Astrocyte (in vitro differentiated cells and primary cell): ENCODE results near the gene CELF4. TPM values are rescaled to one million over a fixed set of nuclear protein-coding genes. Genes with fewer than 3 reads are reported as not detected.

Experiments
- DNase-seq: peaks from one replicate; pipeline ENCODE4 v3.0.0-alpha.2; 2010; ENCODE audit warnings: low read depth
- FAIRE-seq: peaks from 2 replicates; lab custom pipeline; 2011; peaks lifted over from hg19 to GRCh38; lab: Jason Lieb, UNC
- H2AFZ ChIP-seq: 2 replicates; pipeline ENCODE4 v1.6.0; 2012; ENCODE audit warnings: low read depth, low read length, inconsistent platforms
- H3K27ac ChIP-seq: 2 replicates; pipeline ENCODE4 v1.5.1; 2011; ENCODE audit warnings: low read depth, low read length, inconsistent platforms
- H3K27me3 ChIP-seq: 2 replicates; pipeline ENCODE4 v1.6.0; 2011; ENCODE audit warnings: low read length, inconsistent platforms; ENCODE audit not compliant: insufficient read depth
- H3K36me3 ChIP-seq: 2 replicates; pipeline ENCODE4 v1.5.1; 2011; ENCODE audit warnings: low read length, inconsistent platforms; ENCODE audit not compliant: insufficient read depth
- H3K4me1 ChIP-seq: 2 replicates; pipeline ENCODE4 v1.5.1; 2011; ENCODE audit warnings: low read length, inconsistent platforms; ENCODE audit not compliant: insufficient read depth
- H3K4me2 ChIP-seq: 2 replicates; pipeline ENCODE4 v1.6.0; 2012; ENCODE audit warnings: low read length, inconsistent platforms
- H3K4me3 ChIP-seq: 2 replicates; pipeline ENCODE4 v1.5.1; 2011; ENCODE audit warnings: low read depth, mild to moderate bottlenecking, low read length, inconsistent platforms; ENCODE audit not compliant: insufficient read depth
- H3K79me2 ChIP-seq: 2 replicates; pipeline ENCODE4 v1.6.0; 2012; ENCODE audit warnings: mild to moderate bottlenecking, low read length, inconsistent platforms; ENCODE audit not compliant: insufficient read depth
- H3K9ac ChIP-seq: 2 replicates; pipeline ENCODE4 v1.6.0; 2012; ENCODE audit warnings: mild to moderate bottlenecking, low read length, inconsistent platforms
- H3K9me3 ChIP-seq: 2 replicates; pipeline ENCODE4 v1.5.1; 2012; ENCODE audit warnings: low read depth, mild to moderate bottlenecking, low read length, inconsistent platforms; ENCODE audit not compliant: insufficient read depth
- H4K20me1 ChIP-seq: 2 replicates; pipeline ENCODE4 v1.6.0; 2012; ENCODE audit warnings: low read length, inconsistent platforms; ENCODE audit not compliant: insufficient read depth
- H3K27ac Mint-ChIP-seq: one replicate; pipeline ENCODE4 v1.8.0; 2021; ENCODE audit warnings: mild to moderate bottlenecking, mixed read lengths; ENCODE audit not compliant: unreplicated experiment
- H3K27me3 Mint-ChIP-seq: one replicate; pipeline ENCODE4 v1.8.0; 2021; ENCODE audit warnings: low read depth, mixed read lengths; ENCODE audit not compliant: unreplicated experiment
- H3K36me3 Mint-ChIP-seq: one replicate; pipeline ENCODE4 v1.8.0; 2021; ENCODE audit warnings: low read depth, mixed read lengths; ENCODE audit not compliant: unreplicated experiment
- H3K4me1 Mint-ChIP-seq: one replicate; pipeline ENCODE4 v1.8.0; 2021; ENCODE audit warnings: low read depth, mixed read lengths; ENCODE audit not compliant: unreplicated experiment
- H3K4me3 Mint-ChIP-seq: one replicate; pipeline ENCODE4 v1.8.0; 2021; ENCODE audit warnings: mild to moderate bottlenecking, moderate library complexity, mixed read lengths; ENCODE audit not compliant: unreplicated experiment
- H3K9me3 Mint-ChIP-seq: one replicate; pipeline ENCODE4 v1.8.0; 2021; ENCODE audit warnings: mild to moderate bottlenecking, mixed read lengths; ENCODE audit not compliant: unreplicated experiment
- EZH2 ChIP-seq: IDR thresholded peaks from 2 replicates; pipeline ENCODE4 v1.6.1; 2012; ENCODE audit warnings: mild to moderate bottlenecking, low read length, inconsistent platforms; ENCODE audit not compliant: insufficient read depth
- total RNA-seq: library from RNA; stranded (reverse); gene quantifications from 2 replicates; pipeline ENCODE4 v1.2.1, GENCODE V29; 2021
- TF ChIP-seq, protein P1 (sequence below): IDR thresholded peaks from 2 replicates; pipeline ENCODE4 v1.5.1; 2011; ENCODE audit warnings: low read depth, mild to moderate bottlenecking, inconsistent platforms, low read length, moderate library complexity; ENCODE audit not compliant: insufficient read depth

CELF4 gene
- total RNA-seq, 1 donor from 2014 or later, result 0.16 TPM

- no peak overlapping the region for H3K4me3 ChIP-seq
- H3K27ac Mint-ChIP-seq, result no peak overlapping the region
- H3K4me2 ChIP-seq, result no peak overlapping the region
- no peaks in the 10 kb centered on the region for H3K9me3 Mint-ChIP-seq
- no peaks in the 10 kb centered on the region for H3K9me3 ChIP-seq
- DNase-seq (no peak), FAIRE-seq (no peak)
- no peak overlapping the region for H3K27ac ChIP-seq
- H3K36me3 Mint-ChIP-seq, result no peaks in the 10 kb centered on the region
- peaks cover 9% of the 10 kb centered on the region for H3K4me1 ChIP-seq
- H3K27me3 ChIP-seq, result peaks cover 5% of the 10 kb centered on the region
- H3K79me2 ChIP-seq, result no peaks in the 10 kb centered on the region
- no peaks in the 10 kb centered on the region for H3K36me3 ChIP-seq
- peaks cover 40% of the 10 kb centered on the region for H3K27me3 Mint-ChIP-seq
- no peak overlapping the region for H2AFZ ChIP-seq
- no peak overlapping the region for H3K4me3 Mint-ChIP-seq
- no peak overlapping the region for H3K9ac ChIP-seq
- TF ChIP-seq EZH2, result no peak
- TF ChIP-seq, protein P1, sequence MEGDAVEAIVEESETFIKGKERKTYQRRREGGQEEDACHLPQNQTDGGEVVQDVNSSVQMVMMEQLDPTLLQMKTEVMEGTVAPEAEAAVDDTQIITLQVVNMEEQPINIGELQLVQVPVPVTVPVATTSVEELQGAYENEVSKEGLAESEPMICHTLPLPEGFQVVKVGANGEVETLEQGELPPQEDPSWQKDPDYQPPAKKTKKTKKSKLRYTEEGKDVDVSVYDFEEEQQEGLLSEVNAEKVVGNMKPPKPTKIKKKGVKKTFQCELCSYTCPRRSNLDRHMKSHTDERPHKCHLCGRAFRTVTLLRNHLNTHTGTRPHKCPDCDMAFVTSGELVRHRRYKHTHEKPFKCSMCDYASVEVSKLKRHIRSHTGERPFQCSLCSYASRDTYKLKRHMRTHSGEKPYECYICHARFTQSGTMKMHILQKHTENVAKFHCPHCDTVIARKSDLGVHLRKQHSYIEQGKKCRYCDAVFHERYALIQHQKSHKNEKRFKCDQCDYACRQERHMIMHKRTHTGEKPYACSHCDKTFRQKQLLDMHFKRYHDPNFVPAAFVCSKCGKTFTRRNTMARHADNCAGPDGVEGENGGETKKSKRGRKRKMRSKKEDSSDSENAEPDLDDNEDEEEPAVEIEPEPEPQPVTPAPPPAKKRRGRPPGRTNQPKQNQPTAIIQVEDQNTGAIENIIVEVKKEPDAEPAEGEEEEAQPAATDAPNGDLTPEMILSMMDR, result no peak
- H4K20me1 ChIP-seq, result no peaks in the 10 kb centered on the region
- H3K4me1 Mint-ChIP-seq, result peaks cover 18% of the 10 kb centered on the region
Observed at GRCh38 chr18:37304012-37304680, 261.5 kb downstream of the CELF4 start.

GRCh38 chr18:37303009-37303408 is 262.6 kb downstream of the CELF4 start:
- Histone ChIP-seq H3K79me2 (no peaks in the 10 kb centered on the region), H3K4me2 (no peak overlapping the region), H3K4me3 (no peak overlapping the region), H2AFZ (no peak overlapping the region), H3K27me3 (peaks cover 5% of the 10 kb centered on the region), H3K9me3 (no peaks in the 10 kb centered on the region), H4K20me1 (no peaks in the 10 kb centered on the region), H3K4me1 (peaks cover 12% of the 10 kb centered on the region), H3K27ac (no peak overlapping the region), H3K36me3 (no peaks in the 10 kb centered on the region), H3K9ac (no peak overlapping the region)
- no peaks in the 10 kb centered on the region for H3K9me3 Mint-ChIP-seq
- FAIRE-seq, result no peak
- no peaks in the 10 kb centered on the region for H3K36me3 Mint-ChIP-seq
- H3K27ac Mint-ChIP-seq, result no peak overlapping the region
- H3K27me3 Mint-ChIP-seq, result peaks cover 38% of the 10 kb centered on the region
- TF ChIP-seq EZH2, result no peak
- TF ChIP-seq, protein P1, result no peak
- DNase-seq, result no peak
- H3K4me1 Mint-ChIP-seq, result peaks cover 23% of the 10 kb centered on the region
- no peak overlapping the region for H3K4me3 Mint-ChIP-seq

GRCh38 chr18:37302519-37302918 is 263.1 kb downstream of the CELF4 start:
- FAIRE-seq (no peak), DNase-seq (no peak)
- Histone ChIP-seq H3K9ac (no peak overlapping the region), H3K4me2 (no peak overlapping the region), H3K36me3 (no peaks in the 10 kb centered on the region), H4K20me1 (no peaks in the 10 kb centered on the region), H3K9me3 (no peaks in the 10 kb centered on the region), H3K27ac (no peak overlapping the region), H2AFZ (no peak overlapping the region), H3K4me3 (no peak overlapping the region), H3K79me2 (no peaks in the 10 kb centered on the region), H3K27me3 (peaks cover 5% of the 10 kb centered on the region), H3K4me1 (peaks cover 12% of the 10 kb centered on the region)
- TF ChIP-seq, protein P1, result no peak
- no peak for TF ChIP-seq EZH2
- no peak overlapping the region for H3K4me3 Mint-ChIP-seq
- H3K4me1 Mint-ChIP-seq, result peaks cover 23% of the 10 kb centered on the region
- peaks cover 37% of the 10 kb centered on the region for H3K27me3 Mint-ChIP-seq
- no peaks in the 10 kb centered on the region for H3K36me3 Mint-ChIP-seq
- no peak overlapping the region for H3K27ac Mint-ChIP-seq
- H3K9me3 Mint-ChIP-seq, result no peaks in the 10 kb centered on the region
